HG03469 (cell line): ENCODE data around the gene NDUFB3.
"Not testable (repeated sequence)": the region's sequence is repeated elsewhere in the genome, so short reads cannot be mapped to it uniquely, and the experiment has no call there.

ENCODE experiments used
- ATAC-seq: cut with Tn5 transposase; IDR thresholded peaks from one replicate; pipeline ENCODE4 v1.9.1; 2021; ENCODE audit warnings: mild to moderate bottlenecking, moderate library complexity, moderate number of reproducible peaks; ENCODE audit not compliant: unreplicated experiment

NDUFB3 gene

GRCh38 chr2:201084863-201085262 lies 13.1 kb downstream of the NDUFB3 start:
- ATAC-seq, result no peak

DNA sequence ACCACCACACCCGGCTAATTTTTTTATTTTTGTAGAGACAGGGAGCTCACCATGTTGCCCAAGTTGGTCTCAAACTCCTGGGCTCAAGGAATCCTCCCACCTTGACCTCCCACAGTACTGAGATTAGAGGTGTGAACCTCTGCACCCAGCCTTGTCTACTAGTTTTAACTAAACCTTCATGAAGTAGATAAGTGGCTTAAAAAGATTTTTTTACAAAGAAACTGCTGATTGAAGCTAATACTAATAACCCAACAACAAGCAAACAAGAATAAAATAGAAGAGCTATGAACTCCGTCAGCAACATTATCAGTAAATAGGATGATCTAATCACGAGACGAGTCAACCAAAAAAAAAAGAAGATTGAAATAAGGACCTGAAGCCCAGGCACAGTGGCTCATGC lies 18.8 kb downstream of the NDUFB3 start:
- no peak for ATAC-seq

DNA sequence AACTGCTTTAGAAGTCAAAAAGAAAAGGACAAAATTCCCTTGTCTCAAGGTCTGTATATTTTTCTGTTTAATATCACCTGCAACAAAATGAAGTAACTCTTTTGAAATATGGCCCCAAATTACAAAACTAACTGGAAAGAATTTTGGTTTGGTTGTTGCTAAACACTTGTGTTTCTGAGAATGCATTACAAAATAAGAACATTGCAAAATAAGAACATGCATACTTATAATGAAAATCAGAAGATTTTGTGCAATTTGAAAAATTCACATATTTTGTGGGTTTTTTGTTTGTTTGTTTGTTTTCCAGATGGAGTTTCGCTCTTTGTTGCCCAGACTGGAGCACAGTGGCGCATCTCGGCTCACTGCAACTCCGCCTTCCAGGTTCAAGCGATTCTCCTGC lies 21.8 kb downstream of the NDUFB3 start:
- ATAC-seq, result no peak

- no peak for ATAC-seq
These were observed 28.7 kb downstream of the NDUFB3 start for GRCh38 chr2:201100497-201100896.

- no peak for ATAC-seq
These were observed 34.0 kb downstream of the NDUFB3 start for GRCh38 chr2:201105759-201106158.

- no peak for ATAC-seq
These were observed 35.8 kb downstream of the NDUFB3 start for GRCh38 chr2:201107624-201108023.

GRCh38 chr2:201108341-201108740 lies 36.5 kb downstream of the NDUFB3 start:
- no peak for ATAC-seq

- ATAC-seq, result no peak
These were observed 37.4 kb downstream of the NDUFB3 start for GRCh38 chr2:201109186-201109585.

- ATAC-seq, result no peak
These were observed 38.8 kb downstream of the NDUFB3 start for GRCh38 chr2:201110615-201111014.

DNA sequence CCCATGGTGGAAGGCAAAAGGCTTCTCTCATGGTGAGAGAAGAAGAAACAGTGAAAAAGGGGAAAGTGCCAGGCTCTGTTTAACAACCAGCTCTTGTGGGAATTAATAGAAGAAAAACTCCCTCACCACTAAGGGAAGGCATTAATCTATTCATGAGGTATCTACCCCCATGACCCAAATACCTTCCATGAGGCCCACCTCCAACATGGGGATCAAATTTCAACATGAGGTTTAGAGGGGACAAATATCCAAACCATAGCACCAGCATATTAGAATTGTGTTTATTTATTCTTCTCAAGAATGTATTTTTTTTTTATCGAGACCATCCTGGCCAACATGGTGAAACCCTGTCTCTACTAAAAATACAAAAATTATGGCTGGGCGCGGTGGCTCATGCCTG lies 39.3 kb downstream of the NDUFB3 start:
- no peak for ATAC-seq

GRCh38 chr2:201114350-201114749 lies 42.5 kb downstream of the NDUFB3 start:
- ATAC-seq, result no peak

GRCh38 chr2:201114846-201115245 lies 43.0 kb downstream of the NDUFB3 start:
- ATAC-seq, result no peak

DNA sequence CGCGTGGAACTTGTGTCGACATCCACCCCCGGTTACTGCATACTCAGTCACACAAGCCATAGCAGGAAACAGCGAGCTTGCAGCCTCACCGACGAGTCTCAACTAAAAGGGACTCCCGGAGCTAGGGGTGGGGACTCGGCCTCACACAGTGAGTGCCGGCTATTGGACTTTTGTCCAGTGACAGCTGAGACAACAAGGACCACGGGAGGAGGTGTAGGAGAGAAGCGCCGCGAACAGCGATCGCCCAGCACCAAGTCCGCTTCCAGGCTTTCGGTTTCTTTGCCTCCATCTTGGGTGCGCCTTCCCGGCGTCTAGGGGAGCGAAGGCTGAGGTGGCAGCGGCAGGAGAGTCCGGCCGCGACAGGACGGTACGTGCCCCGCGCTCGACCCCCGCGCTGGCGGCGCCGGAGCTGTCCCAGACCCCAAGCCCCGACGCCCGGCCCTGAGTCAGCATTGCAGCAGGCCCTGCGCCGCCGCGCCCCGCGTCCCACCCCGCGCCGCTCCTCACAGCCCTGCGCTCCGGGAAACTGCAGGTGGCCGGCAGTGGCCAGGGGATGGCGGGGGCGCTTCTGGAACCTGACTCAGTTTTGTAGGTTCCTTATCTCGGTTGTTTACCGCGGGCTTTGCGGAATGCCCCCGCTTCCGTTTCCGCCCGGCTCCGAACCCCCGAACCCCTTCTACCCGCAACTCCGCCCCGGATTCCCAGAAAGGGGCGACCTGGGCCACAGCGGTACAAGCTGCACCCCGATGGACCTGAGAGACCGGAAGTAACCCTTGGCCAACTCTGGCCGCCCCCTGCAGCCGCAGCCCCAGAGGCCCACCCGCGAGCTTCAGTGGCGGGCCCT lies 44.5 kb downstream of the NDUFB3 start, which contains the start of gene CFLAR:
CFLAR (plus strand) TSS at position 50 of the 844 bp plus-strand sequence. CDS start 13,702 bp downstream, outside the sequence.
- peak; percentile 21 for ATAC-seq

DNA sequence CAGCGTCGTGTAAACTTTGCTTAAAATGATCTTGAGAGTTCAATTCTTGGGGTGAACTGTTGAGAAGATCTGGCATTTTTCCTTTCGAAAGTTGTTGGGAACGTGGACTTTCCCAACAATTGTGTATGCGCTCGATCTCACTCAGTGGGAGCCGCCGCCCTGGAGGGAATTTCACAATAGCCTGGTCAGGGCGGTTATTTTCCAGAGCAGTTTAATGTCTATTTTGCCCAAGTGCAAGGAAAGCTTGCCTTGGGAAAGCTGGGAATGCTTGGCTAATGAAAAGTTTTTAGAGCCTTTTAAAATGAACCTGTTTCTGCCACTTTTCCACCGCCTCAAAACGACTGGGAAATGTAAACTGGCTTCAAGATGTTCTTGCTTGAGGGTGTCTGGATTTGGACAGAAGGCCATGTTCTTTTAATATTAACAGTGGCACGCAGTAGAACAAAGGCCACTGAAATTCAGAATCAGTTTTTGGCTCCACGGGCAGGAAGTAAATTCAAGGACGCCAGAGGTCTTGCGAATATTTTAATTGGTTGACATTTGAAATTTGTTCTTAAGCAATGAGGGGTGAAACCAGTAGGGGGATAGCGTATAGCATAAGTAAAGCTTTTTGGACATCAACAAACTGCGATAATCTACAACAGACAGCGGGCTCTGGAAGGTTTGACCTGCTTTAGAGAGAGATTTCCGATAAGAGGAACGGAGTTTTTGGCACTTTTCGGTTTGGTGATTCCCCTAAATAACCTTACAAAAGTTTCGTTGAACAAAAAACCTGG lies 45.3 kb downstream of the NDUFB3 start:
- no peak for ATAC-seq

- ATAC-seq, result not testable (repeated sequence)
These were observed 45.9 kb downstream of the NDUFB3 start for GRCh38 chr2:201117735-201118094.

DNA sequence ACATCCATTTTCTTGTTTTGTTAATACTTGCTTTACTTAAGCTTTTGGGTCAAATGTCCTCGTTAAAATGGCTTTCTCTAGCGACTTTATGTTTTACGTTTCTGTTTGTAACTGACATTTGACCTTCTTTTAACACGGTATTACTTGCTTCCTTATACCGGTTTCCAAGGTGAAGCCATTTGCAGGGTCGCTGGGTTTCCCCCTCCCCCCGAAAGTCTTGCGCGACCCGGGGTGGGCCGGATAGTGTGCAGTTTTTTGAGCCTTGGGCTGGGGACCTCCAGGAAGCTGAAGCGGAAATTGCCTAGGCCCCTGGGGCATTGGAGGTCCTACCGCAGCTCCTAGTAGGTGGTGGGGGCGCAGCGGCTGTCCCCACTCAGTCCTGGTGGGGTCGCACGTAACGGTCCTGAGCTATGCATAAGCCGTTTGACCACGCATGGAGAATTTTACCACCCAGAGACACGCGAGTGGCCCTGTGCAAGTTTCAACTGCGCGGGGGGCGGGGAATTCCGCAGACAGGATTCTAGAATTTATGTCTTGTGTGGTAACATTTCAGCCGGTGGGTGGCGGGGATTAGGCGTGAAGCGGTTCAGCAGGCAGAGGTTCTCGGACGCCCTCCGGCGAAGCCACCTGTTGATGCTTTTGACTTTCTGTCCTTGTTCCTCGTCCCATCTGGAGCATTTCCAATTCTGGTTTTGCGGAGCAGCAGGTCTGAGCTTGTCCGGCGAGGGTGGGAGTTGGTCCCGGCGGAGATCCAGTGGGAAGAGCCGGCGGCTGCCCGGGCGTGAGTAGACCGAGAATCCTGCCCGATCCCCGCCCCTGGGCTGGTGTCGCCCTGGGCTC lies 46.5 kb downstream of the NDUFB3 start:
- ATAC-seq, result peak; percentile 43

- no peak for ATAC-seq
These were observed 47.4 kb downstream of the NDUFB3 start for GRCh38 chr2:201118961-201119854.

DNA sequence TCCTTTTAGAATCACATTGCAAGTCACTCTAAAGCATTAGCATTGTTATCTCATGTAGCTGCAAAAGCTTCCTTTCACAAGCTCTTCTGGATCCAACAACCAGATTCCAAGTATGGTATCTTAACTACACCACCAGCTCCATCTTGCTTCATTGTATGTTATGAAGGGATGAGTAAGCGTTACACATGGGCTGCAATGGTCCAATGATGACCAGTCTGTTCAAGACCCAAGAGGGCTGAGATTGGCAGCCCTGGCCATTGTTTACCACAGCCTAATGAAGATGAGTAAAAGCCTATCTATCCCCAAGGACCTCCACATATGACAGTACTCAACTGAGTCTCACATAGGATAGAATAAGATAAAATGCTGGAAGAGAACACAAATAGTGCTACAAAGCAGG lies 50.5 kb downstream of the NDUFB3 start:
- ATAC-seq, result no peak

GRCh38 chr2:201126308-201127151 lies 54.7 kb downstream of the NDUFB3 start:
- no peak for ATAC-seq
